CD4-positive, alpha-beta T cell treated with Interleukin-10 for 1 hour (primary cell): ENCODE measurements around the gene CSTPP1.

Experiments used
- DNase-seq: peaks from one replicate; pipeline ENCODE4 v3.0.0-alpha.2; 2020

Gene CSTPP1

DNA sequence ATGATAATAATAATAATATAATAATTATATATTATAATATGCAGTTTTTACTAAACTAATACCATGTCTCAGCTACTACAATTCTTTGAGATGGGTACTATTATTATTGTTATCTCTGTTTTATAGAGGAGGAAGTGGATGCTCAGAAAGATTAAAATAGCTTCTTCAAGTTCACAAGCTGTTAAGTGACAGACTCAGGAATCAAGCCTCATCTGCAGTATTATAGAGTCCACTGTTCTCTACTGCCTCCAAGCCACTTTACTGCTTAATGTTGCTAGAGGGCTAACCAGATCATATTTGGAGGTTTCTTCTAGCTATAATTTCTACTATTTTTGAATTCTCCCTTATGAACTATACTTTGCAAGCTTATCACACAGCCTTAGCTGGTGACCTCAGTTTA lies 62.7 kb downstream of the CSTPP1 start:
- DNase-seq: no peak

- DNase-seq: no peak
These were observed 63.5 kb downstream of the CSTPP1 start for GRCh38 chr11:47000033-47000432.

GRCh38 chr11:47001781-47002181 lies 65.2 kb downstream of the CSTPP1 start:
- no peak for DNase-seq

DNA sequence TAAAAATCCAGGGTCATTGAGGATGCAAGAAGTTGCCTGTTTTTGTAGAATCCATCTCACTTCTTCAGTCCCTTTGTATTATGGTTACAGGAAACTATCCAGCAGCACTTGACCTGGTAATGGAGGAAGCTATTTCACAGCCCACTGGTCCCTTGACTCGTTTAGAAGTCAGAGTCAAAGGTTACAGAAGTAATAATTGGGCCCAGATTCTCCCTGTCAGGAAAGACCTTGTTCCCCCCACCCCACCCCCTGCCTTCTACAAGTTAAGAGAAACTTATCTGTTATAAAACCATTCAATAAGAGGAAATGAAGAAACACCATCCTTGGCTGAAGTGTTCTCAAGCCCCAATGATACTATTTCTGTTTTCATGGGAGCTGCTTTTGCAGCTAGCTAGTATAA lies 65.8 kb downstream of the CSTPP1 start:
- no peak for DNase-seq

GRCh38 chr11:47003180-47003877 lies 66.8 kb downstream of the CSTPP1 start:
- DNase-seq: no peak

GRCh38 chr11:47004595-47005033 lies 68.1 kb downstream of the CSTPP1 start:
- no peak for DNase-seq

GRCh38 chr11:47005441-47005840 lies 68.9 kb downstream of the CSTPP1 start:
- DNase-seq: no peak

DNA sequence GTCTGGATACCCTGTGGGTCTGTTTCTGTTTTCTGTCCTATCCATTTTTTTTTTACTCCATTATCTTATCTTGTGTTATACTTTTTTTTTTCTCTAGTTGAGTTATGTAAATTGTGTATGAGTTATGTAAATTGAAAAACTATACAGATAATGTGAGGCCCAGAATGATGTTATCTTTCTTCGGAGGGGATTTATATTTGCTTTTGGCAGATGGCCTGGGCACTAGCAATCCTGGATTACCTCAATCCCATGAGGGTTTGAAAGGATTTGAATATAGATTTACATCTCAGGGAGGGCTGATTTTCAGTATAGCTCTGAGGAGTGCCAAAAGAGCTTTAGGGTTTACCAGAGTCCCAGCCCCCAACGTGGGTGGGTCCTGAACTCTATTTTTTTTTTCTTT lies 71.0 kb downstream of the CSTPP1 start:
- no peak for DNase-seq

DNA sequence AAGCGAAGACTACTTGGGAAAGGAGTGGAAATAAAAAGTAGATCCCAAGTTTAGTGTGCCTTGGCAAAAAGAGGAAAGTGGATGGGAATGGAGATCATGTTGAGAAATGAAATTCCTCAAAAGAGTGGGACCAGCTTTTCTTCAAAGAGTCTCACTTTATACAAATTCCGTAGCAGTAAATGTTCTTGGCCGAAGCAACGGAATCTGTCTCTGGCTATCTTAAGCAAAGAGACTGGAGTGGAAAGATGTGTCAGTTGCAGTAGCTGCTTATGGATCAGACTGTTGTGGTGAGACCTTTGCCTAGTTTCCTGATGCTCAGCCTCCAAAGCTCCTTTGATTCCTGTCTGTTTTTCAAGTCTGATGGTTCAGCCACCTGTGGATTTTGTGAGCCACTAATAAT lies 73.6 kb downstream of the CSTPP1 start:
- DNase-seq: no peak

- DNase-seq: no peak
These were observed 77.5 kb downstream of the CSTPP1 start for GRCh38 chr11:47014097-47014496.

DNA sequence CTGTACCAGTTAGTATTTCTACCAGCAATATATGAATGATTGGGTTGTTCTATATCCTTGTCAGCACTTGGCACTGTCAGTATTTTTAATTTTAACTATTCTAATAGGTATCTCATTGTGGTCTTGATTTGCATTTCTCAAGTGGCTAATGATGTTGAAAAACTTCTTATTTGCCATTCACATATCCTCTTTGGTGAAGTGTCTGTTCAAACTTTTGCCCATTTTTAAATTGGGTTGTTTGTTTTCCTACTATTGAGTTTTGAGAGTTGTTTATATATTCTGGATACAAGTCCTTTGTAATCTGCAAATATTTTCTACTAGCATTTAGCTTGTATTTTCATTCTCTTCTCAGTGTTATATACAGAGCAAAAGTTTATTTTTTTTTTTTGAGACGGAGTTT lies 82.1 kb downstream of the CSTPP1 start:
- DNase-seq: no peak

DNA sequence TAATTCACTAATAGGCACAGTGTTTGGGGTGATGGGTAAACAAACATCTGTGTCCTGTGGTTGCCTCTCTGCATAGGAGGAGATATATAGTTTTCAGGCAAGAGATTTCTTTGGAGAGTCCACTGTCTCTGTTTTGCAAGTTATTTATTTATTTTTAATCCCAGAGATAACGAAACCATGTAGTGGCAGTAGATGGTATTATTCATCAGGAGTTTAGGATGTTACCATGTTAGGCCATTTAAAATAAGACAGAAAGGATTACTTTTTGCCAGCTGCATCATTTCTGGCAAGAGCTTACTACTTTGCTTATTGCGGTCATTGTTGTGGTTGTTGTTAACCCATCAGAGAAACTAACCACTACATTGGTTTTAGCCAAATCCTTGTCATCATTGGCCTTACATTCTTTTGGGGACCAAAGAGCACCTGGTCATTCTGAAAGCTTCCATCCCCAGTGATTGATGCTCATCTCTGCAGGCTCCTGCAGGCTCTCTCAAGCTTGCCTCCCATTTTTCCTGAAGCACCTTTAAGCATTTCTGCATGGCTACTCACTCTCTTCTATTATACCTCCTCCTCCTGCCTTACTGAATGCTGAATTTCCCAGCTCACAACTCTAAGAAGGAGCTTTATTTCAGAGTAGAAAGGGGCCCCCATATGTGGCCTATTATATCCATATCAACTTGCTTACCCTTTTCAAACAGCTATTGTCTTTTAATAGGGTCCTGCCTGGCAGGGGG lies 84.4 kb downstream of the CSTPP1 start:
- DNase-seq: no peak

DNA sequence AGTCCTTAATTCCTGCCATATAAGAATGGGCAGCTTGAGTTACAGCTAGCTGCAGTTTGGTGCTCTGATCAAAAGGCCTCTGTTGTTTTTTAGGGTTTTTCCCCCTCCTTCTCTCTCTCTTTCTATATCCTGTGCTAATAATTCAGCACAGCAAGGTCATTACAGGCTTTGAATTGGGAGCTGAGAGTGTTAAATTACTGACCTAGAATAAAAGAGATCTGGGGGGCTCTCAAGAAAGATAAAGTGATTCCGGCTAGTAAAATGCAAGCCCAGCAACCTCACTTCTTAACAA lies 84.9 kb downstream of the CSTPP1 start:
- no peak for DNase-seq

DNA sequence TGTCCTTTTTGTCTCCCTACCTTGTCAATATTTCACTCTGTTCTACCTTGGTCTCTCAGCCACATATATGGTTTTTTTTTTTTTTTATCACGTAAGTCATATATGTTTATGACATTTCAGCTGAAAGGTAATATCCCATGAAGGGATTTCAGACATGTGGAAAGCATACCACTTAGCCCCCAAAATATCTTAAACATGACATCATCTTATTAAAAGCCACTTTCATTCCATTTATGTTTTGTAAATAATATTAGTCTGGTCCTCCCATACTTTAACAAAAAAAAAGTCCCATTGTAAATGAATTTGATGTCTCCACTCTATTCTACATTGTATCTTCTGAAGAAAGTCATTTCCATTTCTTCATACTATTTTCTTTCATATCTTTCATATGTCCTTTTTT lies 85.4 kb downstream of the CSTPP1 start:
- no peak for DNase-seq

GRCh38 chr11:47028195-47029093 lies 91.9 kb downstream of the CSTPP1 start:
- no peak for DNase-seq

DNA sequence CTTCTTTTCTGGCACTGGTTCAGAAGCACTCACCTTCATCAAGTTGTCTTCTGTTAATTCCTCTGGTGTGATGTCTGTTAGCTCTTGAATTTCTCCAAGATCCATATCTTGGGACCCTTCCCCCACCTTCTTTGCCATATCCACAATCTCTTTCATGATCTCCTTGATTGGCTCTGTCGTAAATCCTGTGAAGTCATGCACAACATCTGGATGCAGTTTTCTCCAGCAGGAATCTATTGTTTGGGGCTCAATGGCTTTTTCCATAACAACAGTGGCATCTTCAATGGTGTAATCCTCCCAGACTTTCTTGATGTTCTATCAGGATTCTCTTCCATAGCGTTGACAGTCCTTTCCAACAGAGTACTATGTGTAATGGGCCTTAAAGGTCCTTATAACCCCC lies 96.9 kb downstream of the CSTPP1 start:
- no peak for DNase-seq

DNA sequence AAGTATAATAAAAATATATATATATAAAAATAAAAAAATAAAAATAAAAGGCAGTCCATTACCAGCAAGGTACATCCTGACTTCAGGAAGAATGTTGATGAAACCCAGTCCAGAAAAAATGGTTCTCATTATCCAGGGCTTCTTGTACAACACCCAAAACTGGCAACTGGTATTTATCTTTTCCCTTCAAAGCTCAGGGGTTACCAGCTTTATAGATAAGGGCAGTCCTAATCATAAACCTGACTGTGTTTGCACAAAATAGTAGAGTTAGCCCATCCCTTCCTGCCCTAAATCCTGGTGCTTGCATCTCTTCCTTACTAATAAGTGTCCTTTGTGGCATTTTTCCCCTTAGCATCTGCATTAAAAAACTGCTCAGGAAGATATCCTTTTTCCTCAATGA lies 97.5 kb downstream of the CSTPP1 start:
- no peak for DNase-seq

- no peak for DNase-seq
These were observed 98.5 kb downstream of the CSTPP1 start for GRCh38 chr11:47035108-47035507.

- no peak for DNase-seq
These were observed 107.6 kb downstream of the CSTPP1 start for GRCh38 chr11:47044119-47044518.

DNA sequence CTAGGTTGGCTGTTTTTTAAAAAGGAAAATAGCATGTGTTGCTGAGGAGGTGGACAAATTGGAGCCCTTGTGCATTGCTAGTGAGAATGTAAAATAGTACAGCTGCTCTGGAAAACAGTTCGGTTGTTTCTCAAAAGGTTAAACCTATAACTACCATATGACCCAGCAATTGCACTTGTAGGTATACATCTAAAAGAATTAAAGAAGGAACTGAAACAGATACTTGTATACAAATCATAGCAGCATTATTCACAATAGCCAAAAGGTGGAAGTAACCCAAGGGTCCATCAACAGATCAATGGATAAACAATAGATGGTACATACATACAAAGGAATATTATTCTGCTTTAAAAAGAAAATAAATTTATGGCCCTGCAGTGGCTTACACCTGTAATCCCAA lies 111.4 kb downstream of the CSTPP1 start:
- no peak for DNase-seq

- no peak for DNase-seq
These were observed 113.7 kb downstream of the CSTPP1 start for GRCh38 chr11:47050284-47050683.

- no peak for DNase-seq
These were observed 114.7 kb downstream of the CSTPP1 start for GRCh38 chr11:47051217-47051616.

DNA sequence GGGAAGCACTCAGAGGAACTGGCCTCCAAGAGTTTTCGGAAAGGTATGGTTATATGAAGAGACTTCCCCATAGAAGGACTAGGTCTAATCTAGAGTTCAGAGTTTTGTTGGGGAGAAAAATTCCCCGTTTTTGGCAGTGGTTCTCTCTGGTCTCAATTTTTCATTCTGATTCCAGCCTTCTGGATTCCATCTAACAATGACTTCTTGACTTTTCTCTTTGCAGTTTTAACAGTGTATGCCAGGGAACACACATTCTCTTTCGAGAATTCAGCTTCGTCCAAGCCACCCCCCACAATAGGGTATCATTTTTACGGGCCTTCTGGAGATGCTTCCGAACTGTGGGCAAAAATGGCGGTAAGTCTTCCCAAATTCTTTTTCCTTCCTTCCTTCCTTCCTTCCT lies 115.6 kb downstream of the CSTPP1 start:
- DNase-seq: no peak

DNA sequence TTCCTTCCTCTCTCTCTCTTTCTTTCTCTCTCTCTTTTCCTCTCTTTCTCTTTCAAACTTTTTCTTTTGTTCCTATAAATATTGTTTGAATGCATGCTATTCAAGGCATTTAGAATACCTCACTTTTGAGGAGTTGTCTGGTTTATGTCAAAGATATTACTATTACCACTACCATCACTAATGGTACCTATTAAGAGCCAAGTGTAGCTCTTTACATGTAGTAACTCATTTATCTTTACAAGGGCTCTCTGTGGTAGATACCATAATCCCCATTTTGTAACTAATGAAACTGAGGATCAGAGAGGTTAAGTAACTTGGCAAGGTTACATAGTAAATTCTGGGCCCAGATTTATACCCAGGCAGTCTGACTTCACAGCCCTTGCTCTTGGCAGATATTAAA lies 116.0 kb downstream of the CSTPP1 start:
- DNase-seq: no peak
